Femur (tissue), 1 donor: ENCODE results near the gene CYP4X1.
"Not testable (repeated sequence)": the region's sequence is repeated elsewhere in the genome, so short reads cannot be mapped to it uniquely, and the experiment has no call there.

Experiments
- DNase-seq: peaks from one replicate; pipeline ENCODE4 v3.0.0-alpha.2; 2017

CYP4X1 gene

DNA sequence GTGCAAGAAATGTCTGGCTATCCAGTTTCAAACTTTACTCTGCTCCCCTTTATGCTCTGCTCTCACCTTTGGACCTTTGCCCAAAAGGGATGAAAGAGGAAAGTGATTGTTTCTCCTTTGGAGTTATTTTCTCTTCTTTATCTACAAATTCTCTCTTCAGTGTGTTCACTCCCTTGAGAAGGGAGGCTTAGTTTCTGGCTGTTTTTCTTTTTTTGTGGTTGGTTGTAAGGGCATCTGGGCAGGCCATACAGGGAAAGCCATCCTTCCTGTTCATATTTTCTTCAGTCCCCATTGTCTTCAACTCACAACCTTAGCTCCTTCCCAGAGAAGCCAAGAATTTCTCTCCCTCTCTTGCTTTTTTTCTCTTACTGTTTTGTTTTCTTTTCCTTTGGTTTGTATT, 46.0 kb downstream of the CYP4X1 start:
- not testable (repeated sequence) for DNase-seq

DNA sequence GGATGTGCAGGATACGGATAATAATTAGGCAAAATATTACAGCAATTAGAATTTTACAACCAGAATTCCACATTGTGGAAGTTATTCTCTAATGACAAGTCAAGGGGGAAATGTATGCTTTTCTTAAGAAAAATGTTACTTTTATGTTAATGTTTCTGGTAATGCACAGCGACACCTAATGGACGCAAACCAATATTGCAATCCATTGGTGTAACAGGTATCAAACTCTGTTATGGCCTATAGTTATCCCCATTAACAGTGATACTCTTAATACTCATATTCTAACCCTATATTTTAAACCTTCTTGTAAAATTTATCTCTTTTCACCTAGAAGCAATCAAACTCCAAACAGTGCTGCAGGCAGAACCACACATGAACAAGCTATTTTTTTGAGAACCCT, 65.9 kb downstream of the CYP4X1 start:
- DNase-seq: not testable (repeated sequence)

DNA sequence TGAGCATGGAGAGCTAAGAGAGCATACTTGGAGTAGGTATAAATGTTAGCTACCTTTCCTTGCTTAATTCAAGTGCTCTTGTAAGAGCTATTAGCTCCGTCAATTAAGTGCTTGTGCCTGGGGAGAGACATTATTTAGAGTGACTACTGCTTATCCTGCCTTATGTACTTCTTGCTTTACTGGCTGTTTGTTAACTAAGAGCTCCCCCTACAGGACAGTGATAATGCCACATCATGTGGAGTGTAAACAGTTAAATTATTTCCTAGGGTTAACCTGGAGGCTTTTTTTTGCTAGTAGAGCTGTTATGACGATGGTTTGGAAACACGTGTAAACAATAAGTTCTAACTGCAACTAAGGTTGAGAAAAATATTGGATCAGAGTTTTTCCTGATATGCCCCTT, 68.0 kb downstream of the CYP4X1 start:
- not testable (repeated sequence) for DNase-seq
